Small intestine (tissue), 7 donors: ENCODE measurements around the gene FPGS. TPM values are rescaled to one million over a fixed set of nuclear protein-coding genes. Genes with fewer than 3 reads are reported as not detected.
"Not testable (repeated sequence)": the region's sequence is repeated elsewhere in the genome, so short reads cannot be mapped to it uniquely, and the experiment has no call there.

Source experiments
- DNase-seq, 2 donors: peaks; one replicate each; pipeline versions ENCODE4 v3.0.0 to v3.0.0-alpha.2; 2013
- FAIRE-seq: peaks from 2 replicates; lab custom pipeline; 2012; peaks lifted over from hg19 to GRCh38; lab: Jason Lieb, UNC
- H3K27ac ChIP-seq, 3 donors: one replicate each; pipeline ENCODE4 v1.5.1; 2013; ENCODE audit warnings: low read length in 2 of 3, mild to moderate bottlenecking in 2 of 3, control low read depth in 1 of 3, inconsistent platforms in 1 of 3, low read depth in 1 of 3, moderate library complexity in 1 of 3
- H3K27me3 ChIP-seq, 3 donors: one replicate each; pipeline ENCODE4 v1.6.1; 2013; ENCODE audit warnings: low read length in 3 of 3, inconsistent platforms in 1 of 3; ENCODE audit not compliant: control insufficient read depth in 3 of 3, insufficient read depth in 3 of 3
- H3K36me3 ChIP-seq, 3 donors: one replicate each; pipeline ENCODE4 v1.6.1; 2013; ENCODE audit warnings: low read length in 3 of 3, inconsistent platforms in 1 of 3, low read depth in 1 of 3, mild to moderate bottlenecking in 1 of 3, moderate library complexity in 1 of 3; ENCODE audit not compliant: control insufficient read depth in 3 of 3, insufficient read depth in 2 of 3
- H3K4me1 ChIP-seq, 3 donors: one replicate each; pipeline ENCODE4 v1.6.1; 2013; ENCODE audit warnings: low read length in 2 of 3, inconsistent platforms in 1 of 3, low read depth in 1 of 3, mild to moderate bottlenecking in 1 of 3, moderate library complexity in 1 of 3; ENCODE audit not compliant: control insufficient read depth in 3 of 3, insufficient read depth in 2 of 3
- H3K4me3 ChIP-seq, 3 donors: one replicate each; pipeline ENCODE4 v1.5.1; 2013; ENCODE audit warnings: low read length in 3 of 3, control low read depth in 1 of 3, inconsistent platforms in 1 of 3, low read depth in 1 of 3, mild to moderate bottlenecking in 1 of 3, moderate library complexity in 1 of 3
- H3K9me3 ChIP-seq, 2 donors: one replicate each; pipeline ENCODE4 v1.6.1; 2013; ENCODE audit warnings: low read depth in 1 of 2, low read length in 1 of 2; ENCODE audit not compliant: control insufficient read depth in 2 of 2, insufficient read depth in 1 of 2
- WGBS, 3 donors: extraction: QIAGEN DNeasy Blood & Tissue Kit; methylation state at CpG; one replicate each; pipeline ENCODE4 v1.1.7; 2013; 5-methylcytosine and 5-hydroxymethylcytosine counted together
- polyA plus RNA-seq, 4 donors: library from polyadenylated mRNA; stranded (reverse) in 3 of 4; unstranded in 1 of 4; fragments of 200-250 nt in 3 of 4; fragments of 120-200 nt in 1 of 4; gene quantifications; one replicate each; pipeline versions ENCODE4 v1.2.1 to v1.2.3, GENCODE V29; 2013
- donor health status: healthy with polysubstance abuse.
- donor health status: control.
- donor health status: control.
- donor health status: Bipolar disorder and iron deficiency.
- donor health status: healthy.

The FPGS gene
- polyA plus RNA-seq, 4 donors: 24.4 to 45.8 (median 30.6) TPM

GRCh38 chr9:127837346-127837745, 34.7 kb downstream of the FPGS start:
- H3K36me3 ChIP-seq: peaks cover 0 to 16% (median 0%) of the 10 kb centered on the region in 3 donors
- WGBS, 3 donors: 61 to 89% (median 68%) methylated on average over 4 of the region's 4 CpGs

GRCh38 chr9:127838375-127839078, 35.8 kb downstream of the FPGS start:
- H3K27me3 ChIP-seq: no peaks in the 10 kb centered on the region
- H3K36me3 ChIP-seq: peaks cover 0 to 22% (median 0%) of the 10 kb centered on the region in 3 donors
- no peaks in the 10 kb centered on the region for H3K9me3 ChIP-seq
- DNase-seq (no peak), FAIRE-seq (no peak)
- H3K4me3 ChIP-seq: no peak overlapping the region
- 50 to 79% (median 64%) methylated on average over 18 of the region's 18 CpGs for WGBS, 3 donors
- peaks cover 0 to 12% (median 3%) of the 10 kb centered on the region in 3 donors for H3K4me1 ChIP-seq
- H3K27ac ChIP-seq: peak overlapping the region in 2 of 3 donors; percentile 38 to 94

More at GRCh38 chr9:127837346-127837745, 34.7 kb downstream of the FPGS start:
- FAIRE-seq: no peak
- no peak for DNase-seq
- Histone ChIP-seq H3K27ac (peak overlapping the region in 1 of 3 donors; percentile 94), H3K4me3 (no peak overlapping the region), H3K9me3 (no peaks in the 10 kb centered on the region), H3K27me3 (no peaks in the 10 kb centered on the region), H3K4me1 (peaks cover 0 to 12% (median 3%) of the 10 kb centered on the region in 3 donors)

GRCh38 chr9:127841087-127841835, 38.6 kb downstream of the FPGS start:
- DNase-seq: no peak
- peaks cover 0 to 18% (median 0%) of the 10 kb centered on the region in 3 donors for H3K36me3 ChIP-seq
- no peaks in the 10 kb centered on the region for H3K9me3 ChIP-seq
- WGBS, 3 donors: 55 to 79% (median 67%) methylated on average over 15 of the region's 15 CpGs
- peaks cover 0 to 8% (median 3%) of the 10 kb centered on the region in 3 donors for H3K4me1 ChIP-seq
- FAIRE-seq: no peak
- no peak overlapping the region for H3K4me3 ChIP-seq
- no peaks in the 10 kb centered on the region for H3K27me3 ChIP-seq
- H3K27ac ChIP-seq: peak overlapping the region in 1 of 3 donors; percentile 38

- no peaks in the 10 kb centered on the region for H3K27me3 ChIP-seq
- FAIRE-seq: no peak
- peak overlapping the region in 1 of 3 donors; percentile 75 for H3K27ac ChIP-seq
- DNase-seq: no peak
- H3K36me3 ChIP-seq: peaks cover 0 to 16% (median 0%) of the 10 kb centered on the region in 3 donors
- H3K9me3 ChIP-seq: peaks cover 0 to 15% of the 10 kb centered on the region in 2 donors
- H3K4me3 ChIP-seq: no peak overlapping the region
- H3K4me1 ChIP-seq: no peaks in the 10 kb centered on the region
- 72 to 86% (median 77%) methylated on average over 16 of the region's 16 CpGs for WGBS, 3 donors
Measured at GRCh38 chr9:127844821-127845359, 42.2 kb downstream of the FPGS start.

- DNase-seq, H3K4me3 ChIP-seq, H3K27me3 ChIP-seq, FAIRE-seq, H3K4me1 ChIP-seq: not testable (repeated sequence)
- WGBS, 3 donors: 93 to 97% (median 93%) methylated on average over 4 of the region's 4 CpGs
- peak overlapping the region in 1 of 3 donors; percentile 75 for H3K27ac ChIP-seq
- H3K9me3 ChIP-seq: peaks cover 0 to 16% of the 10 kb centered on the region in 2 donors
- peaks cover 0 to 13% (median 0%) of the 10 kb centered on the region in 3 donors for H3K36me3 ChIP-seq
Measured at GRCh38 chr9:127845619-127846018, 42.9 kb downstream of the FPGS start.

- H3K36me3 ChIP-seq: peaks cover 0 to 10% (median 0%) of the 10 kb centered on the region in 3 donors
- H3K9me3 ChIP-seq: peaks cover 0 to 16% of the 10 kb centered on the region in 2 donors
- no peaks in the 10 kb centered on the region for H3K4me1 ChIP-seq
- 64 to 72% (median 69%) methylated on average over 18 of the region's 18 CpGs for WGBS, 3 donors
- DNase-seq (no peak), FAIRE-seq (no peak)
- H3K4me3 ChIP-seq: no peak overlapping the region
- no peaks in the 10 kb centered on the region for H3K27me3 ChIP-seq
- H3K27ac ChIP-seq: peak overlapping the region in 1 of 3 donors; percentile 75
Measured at GRCh38 chr9:127846443-127847177, 43.9 kb downstream of the FPGS start.

- Histone ChIP-seq H3K27ac (peak overlapping the region in 1 of 3 donors; percentile 75), H3K9me3 (peaks cover 0 to 16% of the 10 kb centered on the region in 2 donors), H3K36me3 (peaks cover 0 to 8% (median 0%) of the 10 kb centered on the region in 3 donors), H3K27me3 (no peaks in the 10 kb centered on the region), H3K4me1 (no peaks in the 10 kb centered on the region), H3K4me3 (no peak overlapping the region)
- no peak for DNase-seq
- 60 to 71% (median 69%) methylated on average over 6 of the region's 6 CpGs for WGBS, 3 donors
- FAIRE-seq: no peak
Measured at GRCh38 chr9:127847178-127847510, 44.5 kb downstream of the FPGS start.
